22Rv1 (cell line): ENCODE measurements around the gene PODN.

Experiments used
- ZFX ChIP-seq: fragments of 450-650 bp; IDR thresholded peaks from 2 replicates; pipeline ENCODE4 v1.6.1; 2017; ENCODE audit warnings: antibody characterized with exemption, borderline replicate concordance
- TF ChIP-seq, protein P1 (sequence below): fragments of 450-650 bp; IDR thresholded peaks from 2 replicates; pipeline ENCODE4 v1.5.1; 2017; ENCODE audit warnings: mild to moderate bottlenecking

GRCh38 chr1:53075761-53076163, 13.7 kb downstream of the PODN start:
- TF ChIP-seq, protein P1, sequence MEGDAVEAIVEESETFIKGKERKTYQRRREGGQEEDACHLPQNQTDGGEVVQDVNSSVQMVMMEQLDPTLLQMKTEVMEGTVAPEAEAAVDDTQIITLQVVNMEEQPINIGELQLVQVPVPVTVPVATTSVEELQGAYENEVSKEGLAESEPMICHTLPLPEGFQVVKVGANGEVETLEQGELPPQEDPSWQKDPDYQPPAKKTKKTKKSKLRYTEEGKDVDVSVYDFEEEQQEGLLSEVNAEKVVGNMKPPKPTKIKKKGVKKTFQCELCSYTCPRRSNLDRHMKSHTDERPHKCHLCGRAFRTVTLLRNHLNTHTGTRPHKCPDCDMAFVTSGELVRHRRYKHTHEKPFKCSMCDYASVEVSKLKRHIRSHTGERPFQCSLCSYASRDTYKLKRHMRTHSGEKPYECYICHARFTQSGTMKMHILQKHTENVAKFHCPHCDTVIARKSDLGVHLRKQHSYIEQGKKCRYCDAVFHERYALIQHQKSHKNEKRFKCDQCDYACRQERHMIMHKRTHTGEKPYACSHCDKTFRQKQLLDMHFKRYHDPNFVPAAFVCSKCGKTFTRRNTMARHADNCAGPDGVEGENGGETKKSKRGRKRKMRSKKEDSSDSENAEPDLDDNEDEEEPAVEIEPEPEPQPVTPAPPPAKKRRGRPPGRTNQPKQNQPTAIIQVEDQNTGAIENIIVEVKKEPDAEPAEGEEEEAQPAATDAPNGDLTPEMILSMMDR = no peak
- no peak for TF ChIP-seq ZFX
